ENCODE results near the gene MYO7A.

The MYO7A gene

DNA sequence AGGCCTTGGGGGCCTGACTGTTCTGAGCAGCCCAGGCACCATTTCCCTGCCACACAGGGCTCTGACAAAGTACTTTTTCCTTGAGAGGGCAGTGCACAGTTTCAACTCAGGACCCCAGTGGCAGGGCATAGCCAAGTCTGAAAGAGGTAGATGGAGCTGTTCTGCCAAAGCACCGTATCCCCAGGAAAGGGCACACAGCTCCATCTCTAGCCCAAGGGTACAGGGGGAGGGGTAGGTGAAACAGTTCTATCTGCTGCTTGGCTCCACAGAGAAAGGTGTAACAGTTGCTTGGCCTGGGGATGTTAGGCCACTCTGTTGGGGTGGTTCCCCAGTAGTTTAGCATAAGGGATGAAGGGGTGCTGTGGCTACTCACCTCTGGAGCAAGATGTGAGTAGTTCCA lies 125.6 kb downstream of the MYO7A start:
- no peak for TF ChIP-seq CTCF (conservative IDR thresholded peaks at IDR 0.05; ENCODE audit: low read depth, low read length)
- H3K4me3 ChIP-seq (ENCODE audit: low read depth, low read length), result no peak overlapping the region
- no peak for DNase-seq (ENCODE audit: low read depth)

DNA sequence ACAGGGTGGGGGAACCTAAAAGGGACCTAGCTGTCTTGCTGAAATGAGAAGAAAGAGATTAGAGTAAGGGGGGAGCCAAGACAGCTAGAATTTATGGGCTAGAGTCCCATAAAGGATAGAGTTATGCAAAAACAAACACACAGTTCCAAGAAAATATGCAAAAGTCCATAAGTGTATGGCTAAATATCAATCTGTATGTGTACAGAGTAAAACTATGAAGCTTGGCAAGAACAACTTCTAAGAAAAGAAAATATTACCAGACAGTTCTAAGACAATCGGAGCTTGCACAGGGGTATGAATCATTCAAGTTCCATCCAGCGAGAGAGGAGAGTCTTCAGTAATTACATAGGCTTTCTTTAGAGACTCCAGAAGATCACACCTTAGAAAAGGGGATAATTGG lies 131.6 kb downstream of the MYO7A start:
- no peak overlapping the region for H3K4me3 ChIP-seq (ENCODE audit: low read depth, low read length)
- TF ChIP-seq CTCF (conservative IDR thresholded peaks at IDR 0.05; ENCODE audit: low read depth, low read length), result no peak
- peak; percentile 81 for DNase-seq (ENCODE audit: low read depth)

- no peak for TF ChIP-seq CTCF (conservative IDR thresholded peaks at IDR 0.05; ENCODE audit: low read depth, low read length)
- H3K4me3 ChIP-seq (ENCODE audit: low read depth, low read length), result no peak overlapping the region
These were observed 134.8 kb downstream of the MYO7A start for GRCh38 chr11:77262803-77263202.

More at GRCh38 chr11:77262803-77263202, 134.8 kb downstream of the MYO7A start:
- DNase-seq (ENCODE audit: low read depth), result no peak

Measured in choroid plexus epithelial cell (primary cell).